Measurements from ENCODE around the gene EFCAB10.
"Not testable (repeated sequence)": the region's sequence is repeated elsewhere in the genome, so short reads cannot be mapped to it uniquely, and the experiment has no call there.

EFCAB10 gene

DNA sequence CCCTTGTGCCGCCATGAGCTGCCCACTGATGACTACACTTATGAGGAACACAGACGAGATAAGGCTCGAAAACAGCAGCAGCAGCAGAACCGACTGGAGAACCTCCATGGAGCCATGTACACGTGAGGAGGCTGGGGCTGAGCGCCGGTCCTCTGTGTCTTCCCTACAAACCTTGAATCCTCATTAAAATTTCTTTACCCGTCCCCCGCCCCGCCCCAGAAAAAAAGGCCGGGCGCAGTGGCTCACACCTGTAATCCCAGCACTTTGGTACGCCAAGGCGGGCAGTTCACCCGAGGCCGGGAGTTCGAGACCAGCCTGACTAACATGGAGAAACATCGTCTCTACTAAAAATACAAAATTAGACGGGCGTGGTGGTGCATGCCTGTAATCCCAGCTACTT lies 50.7 kb downstream of the EFCAB10 start:
- no peak for DNase-seq (ENCODE audit: low spot score)

DNA sequence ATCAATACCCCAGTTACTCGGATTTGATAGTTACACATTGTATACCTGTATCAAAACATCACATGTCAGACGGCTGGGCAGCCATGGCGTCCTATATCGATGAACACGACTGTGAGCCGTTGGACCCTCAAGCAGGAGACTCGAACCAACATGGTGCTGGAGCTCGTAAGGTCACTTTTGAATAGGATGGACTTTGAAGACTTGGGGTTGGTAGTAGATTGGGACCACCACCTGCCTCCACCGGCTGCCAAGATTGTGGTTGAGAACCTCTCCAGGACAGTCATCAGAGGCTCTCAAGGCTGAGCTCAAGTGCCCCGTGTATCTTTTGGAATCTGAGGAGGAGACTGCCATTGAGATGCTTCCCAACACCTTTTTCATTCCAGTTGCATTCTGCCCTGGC lies 51.2 kb downstream of the EFCAB10 start:
- no peak for DNase-seq (ENCODE audit: low spot score)

DNA sequence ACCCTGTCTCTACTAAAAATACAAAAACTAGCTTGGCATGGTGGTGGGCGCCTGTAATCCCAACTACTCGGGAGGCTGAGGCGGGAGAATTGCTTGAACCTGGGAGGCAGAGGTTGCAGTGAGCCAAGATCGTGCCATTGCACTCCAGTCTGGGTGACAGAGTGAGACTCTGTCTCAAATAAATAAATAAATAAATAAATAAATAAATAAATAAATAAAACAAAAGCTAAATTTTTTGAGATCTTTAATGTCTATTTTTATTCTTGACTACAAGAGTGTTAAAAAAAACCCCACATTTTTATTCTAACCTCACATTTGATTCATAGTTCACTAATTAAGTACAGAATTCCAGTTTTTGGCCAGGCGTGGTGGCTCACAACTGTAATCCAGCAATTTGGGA lies 53.6 kb downstream of the EFCAB10 start:
- DNase-seq (ENCODE audit: low spot score): not testable (repeated sequence)

DNA sequence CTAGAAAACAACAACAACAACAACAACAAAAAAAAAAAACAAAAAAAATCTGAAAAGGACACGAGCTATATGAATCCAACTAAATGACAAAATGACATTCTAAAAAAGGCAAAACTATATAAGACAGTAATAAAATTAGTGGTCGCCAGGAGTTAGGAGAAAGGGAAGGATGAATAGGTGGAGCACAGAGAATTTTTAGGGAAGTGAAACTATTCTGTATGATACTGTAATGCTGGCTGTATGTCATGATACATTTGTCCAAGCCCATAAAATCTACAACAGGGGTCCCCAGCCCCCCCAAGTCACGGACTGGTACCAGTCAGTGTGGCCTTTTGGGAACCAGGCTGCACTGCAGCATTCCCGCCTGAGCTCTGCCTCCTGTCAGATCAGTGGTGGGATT lies 56.5 kb downstream of the EFCAB10 start:
- no peak for DNase-seq (ENCODE audit: low spot score)

DNA sequence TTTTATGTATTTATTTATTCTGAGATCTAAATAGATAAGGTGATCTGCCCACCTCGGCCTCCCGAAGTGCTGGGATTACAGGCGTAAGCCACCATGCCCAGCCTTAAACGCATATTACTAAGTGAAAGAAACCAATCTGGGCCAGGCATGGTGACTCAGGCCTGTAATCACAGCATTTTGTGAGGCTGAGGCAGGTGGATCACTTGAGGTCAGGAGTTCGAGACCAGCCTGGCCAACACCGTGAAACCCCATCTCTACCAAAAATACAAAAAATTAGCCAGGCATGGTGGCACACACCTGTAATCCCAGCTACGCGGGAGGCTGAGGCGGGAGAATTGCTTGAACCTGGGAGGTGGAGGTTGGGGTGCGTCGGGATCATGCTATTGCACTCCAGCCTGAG lies 56.9 kb downstream of the EFCAB10 start:
- not testable (repeated sequence) for DNase-seq (ENCODE audit: low spot score)

DNA sequence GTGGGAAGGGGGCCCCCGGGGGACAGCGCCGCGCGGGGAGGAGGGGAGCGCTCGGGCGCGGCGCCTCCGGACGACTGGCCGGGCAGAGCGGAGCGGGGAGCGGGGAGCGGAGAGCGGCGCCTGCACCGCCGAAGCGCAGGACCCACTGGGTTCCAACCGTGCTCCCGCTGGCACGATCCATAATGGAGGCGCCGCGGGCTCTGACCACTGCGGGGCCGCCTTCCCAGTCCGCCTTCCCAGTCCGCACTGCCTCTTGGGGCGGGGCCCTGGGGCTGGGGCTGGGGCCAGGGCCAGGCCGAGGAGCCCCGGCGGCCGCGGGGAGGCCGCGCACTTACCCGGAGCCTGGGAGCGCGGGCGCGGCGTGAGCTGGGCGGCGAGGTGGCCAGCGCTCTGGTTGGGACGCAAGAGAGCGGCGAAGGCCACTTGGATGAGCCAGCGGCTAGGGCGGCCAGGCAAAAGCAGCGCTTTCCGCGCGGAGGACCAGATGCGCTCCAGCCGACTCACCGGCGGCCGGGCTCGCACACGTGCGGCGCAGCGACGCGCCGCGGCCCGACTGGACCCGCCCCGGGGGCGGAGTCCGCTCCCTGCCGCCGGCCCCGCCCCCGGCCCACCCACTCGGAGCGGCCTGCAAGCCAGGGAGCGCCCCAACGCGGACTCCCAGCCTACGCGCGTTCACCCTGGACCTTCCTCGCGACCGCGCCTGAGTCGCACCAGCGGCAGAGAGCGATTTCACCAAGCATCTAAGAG lies 59.4 kb downstream of the EFCAB10 start, which contains the start of gene PUS7:
TSS of gene PUS7 (minus strand) at position 555 of the 747 bp plus-strand sequence. CDS start 13,759 bp downstream, outside the sequence.
- DNase-seq (ENCODE audit: low spot score): peak; percentile 81

DNA sequence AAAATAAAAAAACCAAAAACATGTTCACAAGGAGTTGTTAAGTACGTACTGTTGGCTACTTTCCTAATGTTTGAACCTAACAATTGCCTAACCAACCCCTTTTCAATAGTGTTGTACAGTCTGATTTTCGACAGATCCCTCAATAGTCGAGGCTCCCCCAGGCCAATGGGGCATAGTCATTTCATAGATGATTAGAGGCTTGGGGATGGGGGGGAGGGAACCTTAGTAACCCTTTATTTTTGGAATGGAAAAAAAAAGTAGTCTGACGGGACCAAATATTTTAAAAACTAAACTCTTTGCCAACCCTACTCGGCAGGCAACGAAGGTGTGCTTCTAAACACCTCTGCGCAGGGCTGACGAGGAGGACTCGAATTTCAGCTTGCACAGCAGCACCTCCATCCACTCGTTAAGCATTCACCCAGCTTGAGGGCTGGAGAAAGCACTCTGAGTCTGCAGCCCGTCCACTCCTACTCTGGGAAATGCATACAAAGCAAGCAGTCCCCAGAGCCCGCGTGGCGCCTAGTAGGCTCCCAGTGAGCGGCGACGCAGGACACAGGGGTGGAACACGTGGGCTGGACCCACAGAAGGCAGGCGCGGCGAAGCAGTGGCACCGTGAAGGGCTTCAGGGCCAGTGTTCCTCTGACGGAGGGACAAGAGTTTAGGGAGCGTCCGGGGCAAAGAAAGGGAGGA lies 60.1 kb downstream of the EFCAB10 start:
- DNase-seq (ENCODE audit: low spot score): peak; percentile 28

DNA sequence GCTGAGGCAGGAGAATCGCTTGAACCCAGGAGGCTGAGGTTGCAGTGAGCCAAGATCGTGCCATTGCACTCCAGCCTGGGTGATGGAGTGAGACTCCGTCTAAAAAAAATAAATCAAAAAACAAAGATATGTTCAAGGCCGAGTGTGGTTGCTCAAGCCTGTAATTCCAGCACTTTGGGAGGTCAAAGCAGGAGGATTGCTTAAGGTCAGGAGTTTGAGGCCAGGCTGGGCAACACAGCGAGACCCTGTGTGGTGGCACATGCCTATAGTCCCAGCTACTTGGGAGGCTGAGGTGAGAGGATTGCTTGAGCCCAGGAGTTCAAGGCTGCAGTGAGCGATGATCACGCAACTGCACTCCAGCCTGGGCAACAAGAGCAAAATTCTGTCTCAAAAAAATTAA lies 60.7 kb downstream of the EFCAB10 start:
- not testable (repeated sequence) for DNase-seq (ENCODE audit: low spot score)

DNA sequence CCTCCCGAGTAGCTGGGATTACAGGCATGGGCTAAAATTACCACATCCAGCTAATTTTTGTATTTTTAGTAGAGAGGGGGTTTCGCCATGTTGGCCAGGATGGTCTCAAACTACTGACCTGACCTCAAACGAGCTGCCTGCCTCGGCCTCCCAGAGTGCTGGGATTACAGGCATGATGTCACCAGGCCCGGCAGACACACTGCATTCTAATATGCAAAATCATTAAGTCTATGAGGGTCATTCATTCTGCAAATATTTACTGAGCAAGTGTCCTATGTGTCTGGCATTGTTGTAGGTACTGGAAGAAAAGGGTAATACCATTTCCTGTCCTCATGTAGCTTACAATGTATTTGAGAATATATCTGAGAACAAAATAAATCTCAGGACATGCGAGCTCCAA lies 61.9 kb downstream of the EFCAB10 start:
- DNase-seq (ENCODE audit: low spot score): no peak

DNA sequence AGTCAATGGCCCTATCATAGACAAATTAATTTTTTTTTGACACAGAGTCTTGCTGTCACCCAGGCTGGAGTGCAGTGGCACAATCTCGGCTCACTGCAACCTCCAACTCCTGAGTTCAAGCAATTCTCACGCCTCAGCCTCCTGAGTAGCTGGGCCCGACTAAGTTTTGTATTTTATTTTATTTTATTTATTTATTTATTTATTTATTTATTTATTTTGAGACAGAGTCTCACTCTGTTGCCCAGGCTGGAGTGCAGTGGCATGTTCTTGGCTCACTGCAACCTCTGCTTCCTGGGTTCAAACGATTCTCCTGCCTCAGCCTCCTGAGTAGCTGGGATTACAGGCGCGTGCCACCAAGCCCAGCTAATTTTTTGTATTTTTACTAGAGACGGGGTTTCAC lies 65.7 kb downstream of the EFCAB10 start:
- DNase-seq (ENCODE audit: low spot score): not testable (repeated sequence)
